HFF-Myc (cell line): Measurements from ENCODE around the gene SLC38A5.

Experiments
- DNase-seq: peaks from one replicate; pipeline ENCODE4 v3.0.0-alpha.2; 2011; ENCODE audit warnings: low read depth; ENCODE audit errors: extremely low read depth
- H3K4me3 ChIP-seq: replicated peaks from 2 replicates; pipeline ENCODE4 v1.5.1; 2011; ENCODE audit warnings: low read depth, mild to moderate bottlenecking, control low read depth, low read length
- TF ChIP-seq, protein P1 (sequence below): IDR thresholded peaks from 2 replicates; pipeline ENCODE4 v1.5.1; 2012; ENCODE audit warnings: mild to moderate bottlenecking, low read depth, low read length, control low read depth; ENCODE audit errors: missing control alignments

Gene SLC38A5

DNA sequence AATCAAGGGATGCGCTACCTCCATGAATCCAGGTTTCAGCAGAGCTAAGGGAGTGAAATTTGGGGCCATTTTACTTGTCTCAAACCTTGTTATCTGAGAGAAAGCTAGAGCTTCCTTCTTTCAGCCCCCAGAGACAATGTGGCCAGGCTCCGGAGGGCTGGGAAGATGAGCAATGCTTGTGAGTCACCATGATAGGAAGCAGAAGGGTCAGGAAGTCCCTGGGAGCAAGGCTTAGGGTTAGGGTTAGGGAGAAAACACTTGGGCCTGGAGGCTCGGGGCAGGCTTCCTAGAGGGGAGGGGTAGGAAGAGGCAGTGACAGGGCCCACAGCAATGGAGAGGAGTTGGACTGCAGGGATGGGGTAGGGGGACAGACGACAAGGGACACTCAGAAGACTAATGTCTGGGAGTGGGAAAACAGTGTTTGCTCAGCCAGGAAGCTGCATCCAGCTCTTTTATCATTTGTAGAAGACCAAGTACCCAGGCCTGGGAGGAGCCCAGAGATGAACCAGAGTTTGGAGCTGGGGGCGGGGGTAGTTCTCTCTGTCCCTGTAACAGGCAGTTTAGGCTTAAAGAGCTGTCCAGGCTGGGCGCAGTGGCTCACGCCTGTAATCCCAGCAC is 22.3 kb upstream of the SLC38A5 start:
- TF ChIP-seq, protein P1, sequence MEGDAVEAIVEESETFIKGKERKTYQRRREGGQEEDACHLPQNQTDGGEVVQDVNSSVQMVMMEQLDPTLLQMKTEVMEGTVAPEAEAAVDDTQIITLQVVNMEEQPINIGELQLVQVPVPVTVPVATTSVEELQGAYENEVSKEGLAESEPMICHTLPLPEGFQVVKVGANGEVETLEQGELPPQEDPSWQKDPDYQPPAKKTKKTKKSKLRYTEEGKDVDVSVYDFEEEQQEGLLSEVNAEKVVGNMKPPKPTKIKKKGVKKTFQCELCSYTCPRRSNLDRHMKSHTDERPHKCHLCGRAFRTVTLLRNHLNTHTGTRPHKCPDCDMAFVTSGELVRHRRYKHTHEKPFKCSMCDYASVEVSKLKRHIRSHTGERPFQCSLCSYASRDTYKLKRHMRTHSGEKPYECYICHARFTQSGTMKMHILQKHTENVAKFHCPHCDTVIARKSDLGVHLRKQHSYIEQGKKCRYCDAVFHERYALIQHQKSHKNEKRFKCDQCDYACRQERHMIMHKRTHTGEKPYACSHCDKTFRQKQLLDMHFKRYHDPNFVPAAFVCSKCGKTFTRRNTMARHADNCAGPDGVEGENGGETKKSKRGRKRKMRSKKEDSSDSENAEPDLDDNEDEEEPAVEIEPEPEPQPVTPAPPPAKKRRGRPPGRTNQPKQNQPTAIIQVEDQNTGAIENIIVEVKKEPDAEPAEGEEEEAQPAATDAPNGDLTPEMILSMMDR: no peak
- no peak for DNase-seq
- no peak overlapping the region for H3K4me3 ChIP-seq

DNA sequence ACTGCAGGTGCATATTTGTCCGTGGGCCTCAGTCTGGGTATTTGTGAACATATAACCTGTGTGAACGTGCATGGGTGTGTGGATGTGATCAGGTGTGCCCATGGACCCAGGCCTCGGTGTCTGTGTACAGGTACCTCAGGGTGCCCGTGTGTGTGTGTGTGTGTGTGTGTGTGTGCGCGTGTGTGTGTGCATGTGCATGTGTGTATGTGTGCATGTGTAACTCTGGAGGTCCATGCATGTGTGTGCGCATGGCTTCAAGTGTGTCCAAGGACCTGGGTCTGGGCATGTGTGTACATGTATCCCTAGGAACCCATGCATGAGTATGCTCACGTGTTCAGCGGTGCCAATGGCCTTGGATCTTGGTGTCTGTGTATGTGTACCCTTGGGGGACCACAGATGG is 21.7 kb upstream of the SLC38A5 start:
- TF ChIP-seq, protein P1: no peak
- no peak for DNase-seq
- H3K4me3 ChIP-seq: no peak overlapping the region

DNA sequence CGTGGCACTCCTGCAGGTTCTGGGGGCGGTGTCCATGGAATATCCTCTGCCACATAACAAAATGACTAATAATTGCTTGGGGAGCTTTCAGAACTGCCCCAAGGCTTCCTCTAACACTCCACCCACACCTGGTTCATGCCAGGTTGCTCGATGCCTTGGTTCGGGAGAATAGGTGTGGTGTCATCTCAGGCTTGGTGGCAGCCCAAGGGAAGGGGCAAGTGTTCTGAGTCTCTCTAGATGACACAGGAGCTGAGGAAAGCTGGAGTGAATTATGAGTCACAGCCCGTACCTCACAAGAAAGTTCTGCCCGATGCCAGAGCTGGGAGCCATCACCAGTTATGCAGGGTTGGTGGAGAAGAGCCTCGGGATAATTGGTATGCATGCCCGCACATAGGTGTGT is 20.6 kb upstream of the SLC38A5 start:
- H3K4me3 ChIP-seq: no peak overlapping the region
- TF ChIP-seq, protein P1: no peak
- no peak for DNase-seq

DNA sequence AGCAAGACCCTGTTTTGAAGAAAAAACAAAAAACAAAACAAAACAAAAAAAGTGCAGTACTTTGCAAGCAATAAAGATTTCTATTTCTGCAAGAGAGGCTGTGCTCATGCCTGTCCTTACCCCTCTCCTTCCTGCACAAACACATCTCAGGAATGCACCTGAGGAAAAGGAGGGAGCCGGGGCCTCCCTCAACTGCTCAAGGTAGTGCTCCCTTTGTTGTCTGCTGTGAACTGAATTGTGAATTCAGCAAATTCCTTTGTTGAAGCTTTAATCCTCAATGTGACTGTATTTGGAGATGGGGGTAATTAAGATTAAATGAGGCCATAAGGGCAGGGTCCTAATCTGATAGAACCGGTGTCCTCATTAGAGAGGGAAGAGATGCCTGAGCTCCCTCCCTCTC is 19.8 kb upstream of the SLC38A5 start:
- no peak overlapping the region for H3K4me3 ChIP-seq
- no peak for DNase-seq
- TF ChIP-seq, protein P1: no peak

DNA sequence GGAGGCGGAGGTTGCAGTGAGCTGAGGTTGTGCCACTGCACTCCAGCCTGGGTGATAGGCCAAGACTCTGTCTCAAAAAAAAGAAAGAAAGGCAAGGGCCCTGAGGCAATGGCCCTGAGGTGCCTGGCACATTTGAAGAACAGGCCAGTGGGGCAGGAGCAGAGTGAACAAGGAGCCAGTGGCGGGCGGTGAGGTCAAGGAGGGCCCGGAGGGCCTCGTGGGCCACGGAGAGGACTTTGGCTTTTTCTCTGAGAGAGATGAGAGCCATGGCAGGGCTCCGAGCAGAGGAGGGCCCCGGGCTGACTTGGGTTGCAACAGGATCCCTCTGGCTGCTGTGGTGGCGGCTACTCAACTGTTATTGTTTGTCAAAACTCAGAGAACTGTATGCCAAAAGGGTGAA is 19.2 kb upstream of the SLC38A5 start:
- TF ChIP-seq, protein P1: no peak
- no peak for DNase-seq

DNA sequence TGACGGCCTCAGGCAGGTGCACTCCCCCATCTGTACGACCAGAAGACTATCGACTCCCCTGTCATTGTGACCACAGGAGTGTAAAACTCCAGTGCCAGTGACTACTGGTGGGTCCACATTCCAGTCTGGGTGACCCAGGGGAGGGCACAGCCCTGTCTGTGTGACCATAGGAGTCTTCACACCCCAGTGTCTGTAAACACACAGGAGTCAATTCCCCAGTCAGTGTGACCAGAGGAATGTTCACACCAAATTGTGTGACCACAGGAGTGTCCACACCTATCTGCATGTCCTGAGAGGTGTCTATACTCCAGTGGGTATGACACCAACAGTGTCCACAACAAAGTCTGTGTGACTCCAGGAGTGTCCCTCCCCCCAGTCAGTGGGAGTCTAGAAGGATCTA is 18.0 kb upstream of the SLC38A5 start:
- TF ChIP-seq, protein P1: no peak
- no peak for DNase-seq
- no peak overlapping the region for H3K4me3 ChIP-seq

More for the DNA sequence above, 19.2 kb upstream of the SLC38A5 start:
- no peak overlapping the region for H3K4me3 ChIP-seq

DNA sequence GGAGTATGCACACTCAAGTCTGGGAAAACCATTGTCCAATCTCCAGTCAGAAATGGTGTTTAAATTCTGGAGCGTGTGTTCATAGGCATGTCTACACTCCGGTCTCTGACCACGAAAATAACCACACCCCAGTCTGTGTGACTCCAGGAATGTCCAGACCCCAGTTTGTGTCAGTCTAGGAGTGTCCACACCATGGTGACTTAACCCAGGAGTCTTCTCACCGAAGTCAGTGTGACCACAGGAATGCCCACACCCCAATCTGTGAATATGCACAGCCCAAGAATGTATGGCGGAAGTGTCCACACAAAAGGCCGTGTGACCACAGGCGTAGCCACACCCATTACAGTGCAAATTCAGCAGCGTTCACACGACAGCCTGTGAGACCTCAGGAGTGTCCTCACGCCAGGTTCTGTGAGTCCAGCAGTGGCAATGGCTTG is 17.3 kb upstream of the SLC38A5 start:
- TF ChIP-seq, protein P1: no peak
- no peak overlapping the region for H3K4me3 ChIP-seq
- DNase-seq: peak; percentile 53
